MM.1S (cell line): Measurements from ENCODE around the gene MAT2A.

Source experiments
- DNase-seq: peaks from one replicate; pipeline ENCODE4 v3.0.0-alpha.2; 2015
- H2AFZ ChIP-seq: fragments of 300-600 bp; sonication (generic); 2 replicates; pipeline ENCODE4 v1.6.0; 2016; ENCODE audit warnings: antibody characterized with exemption, low read length
- H3F3A ChIP-seq: fragments of 300-600 bp; sonication (generic); 2 replicates; pipeline ENCODE4 v1.6.1; 2016; ENCODE audit warnings: mild to moderate bottlenecking, antibody characterized with exemption, low read length, moderate library complexity, mixed read lengths; ENCODE audit not compliant: insufficient read depth
- H3K27ac ChIP-seq: fragments of 300-600 bp; sonication (generic); 2 replicates; pipeline ENCODE4 v1.5.1; 2016; ENCODE audit warnings: mild to moderate bottlenecking, low read length
- H3K27me3 ChIP-seq: fragments of 300-600 bp; sonication (generic); replicated peaks from 2 replicates; pipeline ENCODE4 v1.6.0; 2016; ENCODE audit warnings: low read length; ENCODE audit not compliant: insufficient read depth
- H3K36me3 ChIP-seq: fragments of 300-600 bp; sonication (generic); replicated peaks from 2 replicates; pipeline ENCODE4 v1.6.1; 2016; ENCODE audit warnings: mild to moderate bottlenecking, low read length, mixed read lengths; ENCODE audit not compliant: insufficient read depth
- H3K4me1 ChIP-seq: fragments of 300-600 bp; sonication (generic); 2 replicates; pipeline ENCODE4 v1.6.1; 2016; ENCODE audit warnings: low read length, mixed read lengths
- H3K4me2 ChIP-seq: fragments of 300-600 bp; sonication (generic); 2 replicates; pipeline ENCODE4 v1.6.0; 2016; ENCODE audit warnings: low read depth, low read length
- H3K4me3 ChIP-seq: fragments of 300-600 bp; sonication (generic); 2 replicates; pipeline ENCODE4 v1.5.1; 2016; ENCODE audit warnings: low read length, mixed read lengths
- H3K79me2 ChIP-seq: fragments of 300-600 bp; sonication (generic); 2 replicates; pipeline ENCODE4 v1.6.1; 2016; ENCODE audit warnings: mixed run types, low read length, mixed read lengths
- H3K9ac ChIP-seq: fragments of 300-600 bp; sonication (generic); 2 replicates; pipeline ENCODE4 v1.6.1; 2016; ENCODE audit warnings: low read length, mixed read lengths
- H3K9me2 ChIP-seq: fragments of 300-600 bp; sonication (generic); replicated peaks from 2 replicates; pipeline ENCODE4 v1.6.1; 2016; ENCODE audit warnings: mild to moderate bottlenecking, low read length, mixed read lengths; ENCODE audit not compliant: insufficient read depth
- H3K9me3 ChIP-seq: fragments of 300-600 bp; sonication (generic); replicated peaks from 2 replicates; pipeline ENCODE4 v1.6.1; 2016; ENCODE audit warnings: mild to moderate bottlenecking, low read length, mixed read lengths; ENCODE audit not compliant: insufficient read depth
- H4K20me1 ChIP-seq: fragments of 300-600 bp; sonication (generic); 2 replicates; pipeline ENCODE4 v1.6.1; 2016; ENCODE audit warnings: mild to moderate bottlenecking, low read length, moderate library complexity, mixed read lengths; ENCODE audit not compliant: insufficient read depth
- CTCF ChIP-seq: fragments of 300-600 bp; sonication (generic); IDR thresholded peaks from 2 replicates; pipeline ENCODE4 v1.5.1; 2016; ENCODE audit warnings: antibody characterized with exemption, low read length, mixed read lengths
- EZH2 ChIP-seq: fragments of 300-600 bp; sonication (generic); optimal IDR thresholded peaks from 2 replicates; pipeline ENCODE3; 2017; ENCODE audit warnings: low read depth, mild to moderate bottlenecking, antibody characterized with exemption, low read length, mixed read lengths
- EZH2phosphoT487 ChIP-seq: fragments of 300-600 bp; sonication (generic); IDR thresholded peaks from 2 replicates; pipeline ENCODE4 v1.6.1; 2018; ENCODE audit warnings: antibody characterized with exemption, low read length

The MAT2A gene

GRCh38 chr2:85523903-85524335 lies 15.0 kb upstream of the MAT2A start:
- Histone ChIP-seq H3K9me3 (no peaks in the 10 kb centered on the region), H3K36me3 (no peaks in the 10 kb centered on the region), H3K4me1 (no peaks in the 10 kb centered on the region), H3K9me2 (no peaks in the 10 kb centered on the region), H4K20me1 (no peaks in the 10 kb centered on the region), H3K9ac (no peak overlapping the region), H3K79me2 (no peaks in the 10 kb centered on the region), H3K27ac (no peak overlapping the region), H2AFZ (no peak overlapping the region), H3K4me3 (no peak overlapping the region), H3K4me2 (no peak overlapping the region), H3K27me3 (no peaks in the 10 kb centered on the region), H3F3A (no peaks in the 10 kb centered on the region)
- DNase-seq = no peak
- no peak for TF ChIP-seq CTCF
- no peak for TF ChIP-seq EZH2
- no peak for TF ChIP-seq EZH2phosphoT487

- Histone ChIP-seq H3K9ac (no peak overlapping the region), H3K9me2 (no peaks in the 10 kb centered on the region), H3K9me3 (no peaks in the 10 kb centered on the region), H3K36me3 (no peaks in the 10 kb centered on the region), H3K4me3 (no peak overlapping the region), H3K27me3 (no peaks in the 10 kb centered on the region), H3K27ac (no peak overlapping the region), H3K79me2 (no peaks in the 10 kb centered on the region), H3K4me1 (no peaks in the 10 kb centered on the region), H3K4me2 (no peak overlapping the region), H3F3A (no peaks in the 10 kb centered on the region), H4K20me1 (no peaks in the 10 kb centered on the region), H2AFZ (no peak overlapping the region)
- TF ChIP-seq EZH2phosphoT487 = no peak
- TF ChIP-seq CTCF = no peak
- TF ChIP-seq EZH2 = no peak
- no peak for DNase-seq
These were observed 14.5 kb upstream of the MAT2A start for GRCh38 chr2:85524336-85524908.

- Histone ChIP-seq H4K20me1 (no peaks in the 10 kb centered on the region), H3K27me3 (no peaks in the 10 kb centered on the region), H3K9me3 (no peaks in the 10 kb centered on the region), H3F3A (no peaks in the 10 kb centered on the region), H3K9ac (no peak overlapping the region), H3K4me2 (no peak overlapping the region), H3K9me2 (no peaks in the 10 kb centered on the region), H3K79me2 (no peaks in the 10 kb centered on the region), H3K27ac (no peak overlapping the region), H3K36me3 (no peaks in the 10 kb centered on the region), H2AFZ (no peak overlapping the region), H3K4me1 (no peaks in the 10 kb centered on the region), H3K4me3 (no peak overlapping the region)
- DNase-seq = no peak
- TF ChIP-seq EZH2phosphoT487 (no peak), EZH2 (no peak), CTCF (no peak)
These were observed 13.9 kb upstream of the MAT2A start for GRCh38 chr2:85525029-85525428.
